Endothelial cell of umbilical vein (primary cell): ENCODE data around the gene MIGA2. TPM values are rescaled to one million over a fixed set of nuclear protein-coding genes. Genes with fewer than 3 reads are reported as not detected.

Experiments
- BruUV-seq: library from RNA; stranded (reverse); fragments of 400-500 nt; replicated peaks from 2 replicates; lab custom pipeline; 2021; lab: Mats Ljungman, UMichigan
- CTCF ChIA-PET: fragments of 300-600, 350-600 bp; sonication (Branson Sonifier 250); formaldehyde crosslinking; loops from one replicate; lab custom pipeline; 2021; ENCODE audit warnings: antibody characterized with exemption, inconsistent platforms; lab: Charles Lee
- POLR2A ChIA-PET: fragments of 300-600, 350-600 bp; sonication (Branson Sonifier 250); formaldehyde crosslinking; loops from one replicate; lab custom pipeline; 2021; ENCODE audit warnings: antibody characterized with exemption, inconsistent platforms; lab: Charles Lee
- DNase-seq: peaks from one replicate; pipeline ENCODE4 v3.0.0-alpha.2; 2011; ENCODE audit warnings: low read depth, low spot score
- FAIRE-seq: peaks from 2 replicates; lab custom pipeline; 2011; peaks lifted over from hg19 to GRCh38; lab: Jason Lieb, UNC
- H2AFZ ChIP-seq: 2 replicates; pipeline ENCODE4 v1.6.0; 2012; ENCODE audit warnings: low read depth, low read length, control low read depth, inconsistent platforms
- H3K27ac ChIP-seq: 2 replicates; pipeline ENCODE4 v1.5.1; 2011; ENCODE audit warnings: low read depth, mild to moderate bottlenecking, control low read depth, low read length, moderate library complexity; ENCODE audit not compliant: insufficient read depth
- H3K27me3 ChIP-seq, 2 experiments: 2 replicates each; pipeline versions ENCODE4 v1.6.0 to v1.6.1; 2011; ENCODE audit warnings: low read length in 2 of 2, mixed read lengths in 1 of 2; ENCODE audit not compliant: control insufficient read depth in 2 of 2, insufficient read depth in 2 of 2
- H3K36me3 ChIP-seq, 2 experiments: 2 replicates in 1 of 2; 3 replicates in 1 of 2; pipeline ENCODE4 v1.5.1; 2011; ENCODE audit warnings: low read length in 2 of 2, mild to moderate bottlenecking in 1 of 2, moderate library complexity in 1 of 2; ENCODE audit not compliant: control insufficient read depth in 2 of 2, insufficient read depth in 2 of 2; ENCODE audit errors: extremely low read depth in 1 of 2
- H3K4me1 ChIP-seq: 3 replicates; pipeline ENCODE4 v1.5.1; 2011; ENCODE audit warnings: mild to moderate bottlenecking, low read length; ENCODE audit not compliant: control insufficient read depth, insufficient read depth; ENCODE audit errors: extremely low read depth
- H3K4me2 ChIP-seq: 2 replicates; pipeline ENCODE4 v1.6.1; 2011; ENCODE audit warnings: low read length, control low read depth, mixed read lengths; ENCODE audit not compliant: insufficient read depth
- H3K4me3 ChIP-seq, 3 experiments: fragments of 200-600 bp in 1 of 3; sonication (generic), shearing (Covaris generic) in 1 of 3; replicated peaks in 1 of 3; 2 replicates each; pipeline ENCODE4 v1.5.1; 2011 to 2016; ENCODE audit warnings: control low read depth in 3 of 3, low read length in 3 of 3, mild to moderate bottlenecking in 2 of 3, inconsistent platforms in 1 of 3, low read depth in 1 of 3, moderate library complexity in 1 of 3; ENCODE audit not compliant: insufficient read depth in 1 of 3
- H3K79me2 ChIP-seq: 2 replicates; pipeline ENCODE4 v1.6.0; 2012; ENCODE audit warnings: low read length, inconsistent platforms; ENCODE audit not compliant: control insufficient read depth, insufficient read depth
- H3K9ac ChIP-seq: replicated peaks from 2 replicates; pipeline ENCODE3; 2011; ENCODE audit warnings: low read length, control low read depth; ENCODE audit not compliant: insufficient read depth; ENCODE audit errors: extremely low read depth
- H3K9me1 ChIP-seq: replicated peaks from 3 replicates; pipeline ENCODE4 v1.6.0; 2011; ENCODE audit warnings: mild to moderate bottlenecking, low read length; ENCODE audit not compliant: control insufficient read depth, insufficient read depth; ENCODE audit errors: extremely low read depth
- H3K9me3 ChIP-seq: replicated peaks from 2 replicates; pipeline ENCODE4 v1.5.1; 2012; ENCODE audit warnings: low read length, inconsistent platforms; ENCODE audit not compliant: control insufficient read depth, insufficient read depth
- H4K20me1 ChIP-seq: replicated peaks from 2 replicates; pipeline ENCODE3; 2011; ENCODE audit warnings: mild to moderate bottlenecking, low read length; ENCODE audit not compliant: control insufficient read depth, insufficient read depth; ENCODE audit errors: extremely low read depth
- CTCF ChIP-seq, 2 donors: IDR thresholded peaks; 1 replicate in 1 of 2; 2 replicates in 1 of 2; pipeline ENCODE4 v1.5.1; 2011; ENCODE audit warnings: low read length in 2 of 2, mild to moderate bottlenecking in 2 of 2, moderate library complexity in 2 of 2, control low read depth in 1 of 2, inconsistent platforms in 1 of 2, low read depth in 1 of 2; ENCODE audit not compliant: insufficient read depth in 1 of 2; ENCODE audit errors: extremely low read depth in 1 of 2
- EZH2 ChIP-seq: IDR thresholded peaks from 2 replicates; pipeline ENCODE4 v1.6.1; 2012; ENCODE audit warnings: borderline replicate concordance, low read depth, mild to moderate bottlenecking, moderate library complexity, low read length, inconsistent platforms; ENCODE audit not compliant: severe bottlenecking
- FOS ChIP-seq: IDR thresholded peaks from 2 replicates; pipeline ENCODE4 v1.6.1; 2011; ENCODE audit warnings: mild to moderate bottlenecking, low read length, moderate library complexity, borderline replicate concordance; ENCODE audit not compliant: insufficient read depth
- GATA2 ChIP-seq: IDR thresholded peaks from 2 replicates; pipeline ENCODE4 v1.7.0; 2011; ENCODE audit warnings: low read depth, mild to moderate bottlenecking, moderate library complexity, mixed read lengths, low read length; ENCODE audit not compliant: insufficient read length, insufficient read depth
- JUN ChIP-seq: IDR thresholded peaks from 2 replicates; pipeline ENCODE4 v1.6.1; 2011; ENCODE audit warnings: borderline replicate concordance, low read depth; ENCODE audit not compliant: insufficient read length, insufficient read depth
- MYC ChIP-seq: IDR thresholded peaks from one replicate; pipeline ENCODE4 v1.6.1; 2011; ENCODE audit warnings: mild to moderate bottlenecking, low read depth, low read length
- POLR2AphosphoS5 ChIP-seq: IDR thresholded peaks from 2 replicates; pipeline ENCODE4 v1.6.1; 2012; ENCODE audit warnings: low read depth, mild to moderate bottlenecking, control low read depth, low read length, moderate library complexity; ENCODE audit not compliant: insufficient read depth
- dilution Hi-C: fragments of 300-500 bp; cut with MboI; formaldehyde crosslinking; loops from one replicate; pipeline ENCODE4 v1.15.0; 2019; ENCODE audit warnings: low sequenced_read_pairs; ENCODE audit not compliant: extremely low pct_ligation_motif_present
- intact Hi-C: fragments of 100-400 bp; cut with micrococcal nuclease; formaldehyde crosslinking; loops from one replicate; pipeline ENCODE4 v1.10.0; 2022
- polyA plus RNA-seq, 4 experiments: library from polyadenylated mRNA; depleted of rRNA in 3 of 4; stranded (reverse) in 3 of 4; unstranded in 1 of 4; fragments of >200 nt; gene quantifications; 2 replicates each; pipeline versions ENCODE4 v1.2.1 to v1.2.3, GENCODE V29; 2011 to 2012; ENCODE audit warnings: missing spikeins in 1 of 4
- total RNA-seq: library from RNA; stranded (reverse); gene quantifications from 2 replicates; pipeline ENCODE4 v1.2.3, GENCODE V29; 2021

The MIGA2 gene
- total and polyA plus RNA-seq, 2 donors (not counting 3 experiments of a cell fraction or from before 2014, with no cell fraction given): 27.7 to 28.0 TPM

GRCh38 chr9:129053020-129053419 is 16.6 kb downstream of the MIGA2 start:
- no peaks in the 10 kb centered on the region for H3K9me1 ChIP-seq
- BruUV-seq: no TSS peak
- H3K4me2 ChIP-seq: no peak overlapping the region
- CTCF ChIA-PET: no interaction called here
- TF ChIP-seq POLR2AphosphoS5 (no peak), CTCF (IDR thresholded peaks at IDR 0.05; ENCODE audit: extremely low read depth in 1 of 2, insufficient read depth in 1 of 2, low read depth in 1 of 2, low read length in 2 of 2) (no peak), GATA2 (no peak), JUN (no peak), MYC (no peak), FOS (no peak), EZH2 (no peak)
- H4K20me1 ChIP-seq: no peaks in the 10 kb centered on the region
- POLR2A ChIA-PET: no interaction called here
- no peak overlapping the region for H3K27ac ChIP-seq
- dilution Hi-C loops (no loop called here), intact Hi-C loops (no loop called here)
- H3K27me3 ChIP-seq: no peaks in the 10 kb centered on the region
- H3K79me2 ChIP-seq: no peaks in the 10 kb centered on the region
- peaks cover 4 to 21% of the 10 kb centered on the region in 2 experiments for H3K36me3 ChIP-seq
- H3K9me3 ChIP-seq: no peaks in the 10 kb centered on the region
- H3K4me1 ChIP-seq: no peaks in the 10 kb centered on the region
- no peak overlapping the region for H3K4me3 ChIP-seq
- no peak for FAIRE-seq
- no peak for DNase-seq
- no peak overlapping the region for H3K9ac ChIP-seq
- H2AFZ ChIP-seq: no peak overlapping the region
